Ishikawa (cell line): ENCODE results near the gene KIF27.
"Not testable (repeated sequence)": the region's sequence is repeated elsewhere in the genome, so short reads cannot be mapped to it uniquely, and the experiment has no call there.

ENCODE experiments used
- CEBPB ChIP-seq: IDR thresholded peaks from 2 replicates; pipeline ENCODE4 v1.6.1; 2012
- EP300 ChIP-seq: IDR thresholded peaks from 2 replicates; pipeline ENCODE4 v1.6.1; 2012; ENCODE audit warnings: borderline replicate concordance
- FOXM1 ChIP-seq: IDR thresholded peaks from 2 replicates; pipeline ENCODE4 v1.6.1; 2012; ENCODE audit warnings: low read depth, borderline replicate concordance
- NFIC ChIP-seq: IDR thresholded peaks from 2 replicates; pipeline ENCODE4 v1.6.1; 2012
- RAD21 ChIP-seq: IDR thresholded peaks from 2 replicates; pipeline ENCODE4 v1.6.1; 2012; ENCODE audit warnings: low read depth
- TAF1 ChIP-seq: IDR thresholded peaks from 2 replicates; pipeline ENCODE4 v1.6.1; 2012; ENCODE audit warnings: low read depth, mild to moderate bottlenecking
- TCF12 ChIP-seq: IDR thresholded peaks from 2 replicates; pipeline ENCODE4 v1.6.1; 2012; ENCODE audit warnings: low read depth
- TEAD4 ChIP-seq: IDR thresholded peaks from 2 replicates; pipeline ENCODE4 v1.6.1; 2012
- YY1 ChIP-seq: IDR thresholded peaks from 2 replicates; pipeline ENCODE4 v1.6.1; 2012; ENCODE audit warnings: low read depth
- ZBTB7A ChIP-seq: IDR thresholded peaks from 2 replicates; pipeline ENCODE4 v1.6.1; 2012; ENCODE audit warnings: low read depth
- TF ChIP-seq, protein P1 (sequence below): IDR thresholded peaks from 2 replicates; pipeline ENCODE4 v1.6.1; 2012; ENCODE audit warnings: low read depth, mild to moderate bottlenecking
- TF ChIP-seq, protein P2 (sequence below): IDR thresholded peaks from 2 replicates; pipeline ENCODE4 v1.6.1; 2012

Gene KIF27

GRCh38 chr9:83930881-83931280, 9.6 kb upstream of the KIF27 start:
- TF ChIP-seq NFIC (no peak), TEAD4 (no peak), TAF1 (no peak)
- TF ChIP-seq, protein P1, sequence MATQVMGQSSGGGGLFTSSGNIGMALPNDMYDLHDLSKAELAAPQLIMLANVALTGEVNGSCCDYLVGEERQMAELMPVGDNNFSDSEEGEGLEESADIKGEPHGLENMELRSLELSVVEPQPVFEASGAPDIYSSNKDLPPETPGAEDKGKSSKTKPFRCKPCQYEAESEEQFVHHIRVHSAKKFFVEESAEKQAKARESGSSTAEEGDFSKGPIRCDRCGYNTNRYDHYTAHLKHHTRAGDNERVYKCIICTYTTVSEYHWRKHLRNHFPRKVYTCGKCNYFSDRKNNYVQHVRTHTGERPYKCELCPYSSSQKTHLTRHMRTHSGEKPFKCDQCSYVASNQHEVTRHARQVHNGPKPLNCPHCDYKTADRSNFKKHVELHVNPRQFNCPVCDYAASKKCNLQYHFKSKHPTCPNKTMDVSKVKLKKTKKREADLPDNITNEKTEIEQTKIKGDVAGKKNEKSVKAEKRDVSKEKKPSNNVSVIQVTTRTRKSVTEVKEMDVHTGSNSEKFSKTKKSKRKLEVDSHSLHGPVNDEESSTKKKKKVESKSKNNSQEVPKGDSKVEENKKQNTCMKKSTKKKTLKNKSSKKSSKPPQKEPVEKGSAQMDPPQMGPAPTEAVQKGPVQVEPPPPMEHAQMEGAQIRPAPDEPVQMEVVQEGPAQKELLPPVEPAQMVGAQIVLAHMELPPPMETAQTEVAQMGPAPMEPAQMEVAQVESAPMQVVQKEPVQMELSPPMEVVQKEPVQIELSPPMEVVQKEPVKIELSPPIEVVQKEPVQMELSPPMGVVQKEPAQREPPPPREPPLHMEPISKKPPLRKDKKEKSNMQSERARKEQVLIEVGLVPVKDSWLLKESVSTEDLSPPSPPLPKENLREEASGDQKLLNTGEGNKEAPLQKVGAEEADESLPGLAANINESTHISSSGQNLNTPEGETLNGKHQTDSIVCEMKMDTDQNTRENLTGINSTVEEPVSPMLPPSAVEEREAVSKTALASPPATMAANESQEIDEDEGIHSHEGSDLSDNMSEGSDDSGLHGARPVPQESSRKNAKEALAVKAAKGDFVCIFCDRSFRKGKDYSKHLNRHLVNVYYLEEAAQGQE, result no peak

- TF ChIP-seq CEBPB (no peak), EP300 (no peak), RAD21 (no peak), YY1 (no peak)
These were observed 6.4 kb upstream of the KIF27 start for GRCh38 chr9:83927591-83927990.

DNA sequence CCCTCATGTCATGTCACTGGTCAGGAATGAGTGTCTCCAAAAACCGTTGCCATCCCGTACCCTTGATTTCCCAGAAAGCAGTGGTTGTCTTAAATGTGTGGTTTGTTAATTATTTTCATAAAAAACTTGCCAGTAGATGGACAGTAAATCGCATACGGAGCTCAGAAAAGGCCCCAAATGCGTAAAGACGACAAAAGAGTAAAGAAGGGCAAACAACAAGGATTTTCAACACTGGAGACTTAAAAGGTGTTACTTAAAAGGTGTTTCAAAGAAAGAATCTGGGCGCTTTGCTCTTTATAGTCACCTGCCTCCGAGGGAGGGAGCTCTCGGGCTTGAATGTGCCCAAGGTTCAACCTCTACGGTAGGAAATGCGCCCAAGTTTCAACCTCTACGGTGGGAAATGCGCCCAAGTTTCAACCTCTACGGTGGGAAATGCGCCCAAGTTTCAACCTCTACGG, 734 bp downstream of the KIF27 start:
- TF ChIP-seq TCF12, result no peak
- TF ChIP-seq RAD21, result peak; percentile 57
- TF ChIP-seq FOXM1, result no peak
- TF ChIP-seq CEBPB, result no peak; the same call in 1 of the 2 replicates
- TF ChIP-seq, protein P1, result no peak

- no peak for TF ChIP-seq TAF1
- TF ChIP-seq YY1, result no peak
- no peak for TF ChIP-seq EP300
- TF ChIP-seq FOXM1, result no peak
- TF ChIP-seq TCF12, result no peak
- TF ChIP-seq ZBTB7A, result no peak
These were observed 2.1 kb downstream of the KIF27 start for GRCh38 chr9:83919111-83919510.

DNA sequence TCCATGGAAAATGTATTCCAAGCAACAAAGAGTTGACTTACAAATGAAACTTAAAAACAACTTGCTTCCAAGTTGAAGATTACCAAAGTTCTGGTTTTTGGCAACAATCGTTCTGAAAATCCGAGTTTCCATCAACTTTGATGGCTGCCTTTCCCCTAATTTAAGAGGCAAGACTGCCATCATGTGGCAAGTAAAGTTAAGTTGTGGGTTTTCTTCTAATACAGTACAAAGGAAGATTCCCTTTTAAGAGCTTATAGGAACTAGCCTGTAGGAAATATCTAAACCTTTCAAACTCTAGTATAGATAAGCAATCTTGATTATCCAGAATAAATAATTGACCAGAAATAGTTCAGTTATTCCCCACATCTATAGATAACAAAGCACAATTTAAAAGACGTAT, 9.0 kb downstream of the KIF27 start:
- peak; percentile 52; the same call in 1 of the 2 replicates for TF ChIP-seq RAD21

DNA sequence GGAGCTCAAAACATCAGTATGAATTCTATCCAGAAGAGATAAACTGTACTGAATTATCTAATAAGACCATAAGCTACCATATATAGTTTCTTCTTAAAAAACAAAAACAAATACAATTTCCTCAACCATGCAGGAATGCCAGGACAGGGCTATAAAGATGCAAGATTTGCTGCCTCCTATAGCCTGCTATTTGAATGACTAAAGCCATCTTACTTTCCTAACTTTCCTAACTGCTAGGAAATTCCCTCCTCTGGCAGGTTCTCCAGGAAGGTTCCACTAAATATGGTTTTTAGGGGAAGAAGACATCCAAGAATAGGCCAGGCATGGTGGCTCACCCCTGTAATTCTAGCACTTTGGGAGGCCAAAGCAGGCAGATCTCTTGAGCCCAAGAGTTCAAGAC, 15.1 kb downstream of the KIF27 start:
- no peak for TF ChIP-seq TCF12
- TF ChIP-seq YY1, result no peak

DNA sequence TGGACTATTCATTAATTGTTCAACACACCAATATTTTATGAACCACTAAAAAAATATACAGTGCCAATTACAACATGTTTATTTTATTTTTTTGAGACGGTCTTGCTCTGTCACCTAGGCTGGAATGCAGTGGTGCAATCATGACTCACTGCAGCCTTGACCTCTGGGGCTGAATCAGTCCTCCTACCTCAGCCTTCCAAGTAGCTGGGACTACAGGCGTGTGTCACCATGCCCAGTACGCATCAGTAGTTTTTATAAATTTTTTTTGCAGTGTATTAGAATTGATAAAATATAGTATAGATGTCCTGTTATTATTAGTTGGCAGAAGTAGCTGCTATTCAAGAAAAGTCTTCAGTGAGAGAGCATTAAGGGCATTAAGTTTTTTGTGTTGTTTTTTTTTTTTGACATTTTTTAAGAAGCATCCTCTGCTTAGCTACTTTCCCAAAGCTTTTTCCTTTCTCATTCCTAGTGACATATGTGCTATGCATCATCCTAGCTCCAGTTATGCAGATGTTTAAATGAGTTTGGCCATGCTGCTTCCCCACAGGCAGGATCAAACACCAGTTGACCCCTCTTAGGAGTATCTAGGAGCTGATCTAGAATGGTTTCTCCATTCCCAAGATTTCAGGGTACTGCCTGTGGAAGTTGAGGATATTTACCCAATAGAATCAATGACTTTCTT, 35.5 kb downstream of the KIF27 start:
- peak; percentile 61 for TF ChIP-seq CEBPB
- peak; percentile 50; the same call in 1 of the 2 replicates for TF ChIP-seq TEAD4

DNA sequence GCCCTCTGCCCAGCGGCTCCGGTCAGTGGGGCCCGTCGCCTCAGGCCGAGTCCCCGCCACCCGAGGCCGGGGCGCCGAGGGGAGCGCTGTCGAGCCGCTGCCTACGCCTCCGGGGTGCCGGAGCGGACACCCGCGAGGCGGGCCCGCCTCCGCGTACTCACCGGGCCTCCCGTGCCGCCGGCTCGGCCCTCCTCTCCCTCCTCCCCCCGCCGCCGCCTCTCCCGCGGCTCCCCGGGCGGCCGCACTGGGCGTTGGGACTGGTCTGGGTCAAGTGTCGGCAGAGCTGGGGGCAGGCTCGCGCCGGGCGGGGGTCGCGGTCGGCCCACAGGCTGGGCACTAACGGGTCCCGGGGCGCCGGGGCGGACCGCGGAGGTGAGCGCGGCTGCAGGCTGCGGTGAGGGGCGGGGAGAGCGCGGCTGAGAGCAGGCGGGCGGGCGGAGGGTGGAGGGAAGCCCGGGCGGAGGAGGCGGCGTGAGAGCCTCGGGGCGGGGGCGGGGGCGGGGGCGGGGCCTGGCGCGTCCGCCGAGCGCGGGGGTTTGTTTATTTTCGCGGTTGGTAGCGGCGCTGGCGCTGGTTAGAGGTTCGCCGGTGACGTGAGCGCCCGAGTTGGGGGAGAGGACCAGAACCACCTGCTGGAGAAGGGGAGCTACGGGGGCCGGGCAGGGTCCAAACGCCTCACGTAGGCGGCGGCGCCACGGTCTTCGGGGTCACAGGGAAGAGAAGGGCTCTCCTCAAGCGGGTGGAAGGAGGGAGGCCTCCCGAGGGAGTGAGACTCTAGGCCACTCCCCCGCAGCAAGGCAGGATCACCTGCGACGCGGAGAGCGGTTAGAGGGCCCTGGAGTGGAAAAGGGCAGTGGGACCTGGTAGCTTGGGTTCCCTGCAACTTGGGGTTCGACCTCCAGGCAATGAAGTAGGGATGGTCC, 103.6 kb downstream of the KIF27 start, which contains the start of gene GKAP1:
Gene GKAP1 (minus strand): TSS at position 414 of the 923 bp plus-strand sequence. CDS start 11,252 bp downstream, outside the sequence.
- TF ChIP-seq, protein P2, sequence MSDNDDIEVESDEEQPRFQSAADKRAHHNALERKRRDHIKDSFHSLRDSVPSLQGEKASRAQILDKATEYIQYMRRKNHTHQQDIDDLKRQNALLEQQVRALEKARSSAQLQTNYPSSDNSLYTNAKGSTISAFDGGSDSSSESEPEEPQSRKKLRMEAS, result not testable (repeated sequence)
- TF ChIP-seq ZBTB7A, FOXM1: not testable (repeated sequence)
